Measurements from ENCODE around the gene INPP5A.
"Not testable (repeated sequence)": the region's sequence is repeated elsewhere in the genome, so short reads cannot be mapped to it uniquely, and the experiment has no call there.

Gene INPP5A

GRCh38 chr10:132765435-132765834 is 227.8 kb downstream of the INPP5A start:
- Histone ChIP-seq H3K79me2 (ENCODE audit: control insufficient read depth, insufficient read depth, low read length) (no peaks in the 10 kb centered on the region), H3K9ac (ENCODE audit: low read length) (no peak overlapping the region), H3K27ac (ENCODE audit: low read depth, low read length) (no peak overlapping the region), H3K4me3 (ENCODE audit: low read length) (no peak overlapping the region), H3K27me3 (ENCODE audit: insufficient read depth, low read length, poor library complexity) (no peaks in the 10 kb centered on the region), H2BK15ac (replicated peaks; ENCODE audit: low read depth) (no peak overlapping the region), H2BK120ac (ENCODE audit: low read depth, low read length) (no peak overlapping the region), H3K18ac (ENCODE audit: low read length) (no peak overlapping the region), H3K4ac (ENCODE audit: low read depth, low read length) (no peak overlapping the region), H2BK5ac (ENCODE audit: low read length) (no peak overlapping the region), H3K36me3 (ENCODE audit: control insufficient read depth, insufficient read depth, low read length) (no peaks in the 10 kb centered on the region), H3K56ac (ENCODE audit: low read length) (no peak overlapping the region), H4K8ac (ENCODE audit: low read depth, low read length) (no peak overlapping the region), H3K4me1 (ENCODE audit: control insufficient read depth, low read depth, low read length) (no peaks in the 10 kb centered on the region), H4K5ac (ENCODE audit: low read length) (no peak overlapping the region), H3K79me1 (ENCODE audit: low read length) (no peaks in the 10 kb centered on the region), H3K4me2 (ENCODE audit: low read length) (no peak overlapping the region), H3K23ac (ENCODE audit: low read length) (no peak overlapping the region), H2AK5ac (ENCODE audit: low read length) (no peak overlapping the region)
- no peak for DNase-seq
- WGBS (ENCODE audit: extremely low coverage, insufficient coverage, low lambda C conversion rate) = no CpG with 5 or more reads among the region's 11 CpGs

DNA sequence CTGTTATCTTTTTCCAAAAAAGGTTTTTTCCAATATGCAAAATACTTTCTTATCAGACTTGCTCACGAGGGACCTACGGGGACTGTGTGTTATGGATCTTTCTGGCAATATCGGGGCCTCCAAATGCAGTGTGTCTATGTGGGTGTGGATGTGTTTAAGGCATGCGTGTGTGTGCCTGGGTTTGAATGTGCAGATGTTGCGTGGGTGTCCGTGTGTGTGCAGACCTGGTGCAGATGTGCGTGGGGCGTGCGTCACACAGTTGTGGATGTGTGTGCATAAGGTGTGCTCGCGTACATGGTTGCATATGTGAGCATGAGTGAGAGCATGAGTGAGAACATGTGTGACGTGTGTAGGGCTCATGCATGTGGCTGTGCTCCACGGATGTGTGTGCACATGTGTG is 228.7 kb downstream of the INPP5A start:
- no peak overlapping the region for H2BK15ac ChIP-seq (replicated peaks; ENCODE audit: low read depth)
- no peak overlapping the region for H3K56ac ChIP-seq (ENCODE audit: low read length)
- H4K5ac ChIP-seq (ENCODE audit: low read length) = no peak overlapping the region
- no peak overlapping the region for H2BK120ac ChIP-seq (ENCODE audit: low read depth, low read length)
- no peak overlapping the region for H3K27ac ChIP-seq (ENCODE audit: low read depth, low read length)
- DNase-seq = no peak
- H2BK5ac ChIP-seq (ENCODE audit: low read length) = no peak overlapping the region
- H2AK5ac ChIP-seq (ENCODE audit: low read length) = no peak overlapping the region
- no peaks in the 10 kb centered on the region for H3K4me1 ChIP-seq (ENCODE audit: control insufficient read depth, low read depth, low read length)
- no peak overlapping the region for H3K18ac ChIP-seq (ENCODE audit: low read length)
- no peak overlapping the region for H4K8ac ChIP-seq (ENCODE audit: low read depth, low read length)
- no CpG with 5 or more reads among the region's 13 CpGs for WGBS (ENCODE audit: extremely low coverage, insufficient coverage, low lambda C conversion rate)
- no peaks in the 10 kb centered on the region for H3K27me3 ChIP-seq (ENCODE audit: insufficient read depth, low read length, poor library complexity)
- no peaks in the 10 kb centered on the region for H3K79me2 ChIP-seq (ENCODE audit: control insufficient read depth, insufficient read depth, low read length)
- no peaks in the 10 kb centered on the region for H3K79me1 ChIP-seq (ENCODE audit: low read length)
- no peak overlapping the region for H3K4me2 ChIP-seq (ENCODE audit: low read length)
- H3K23ac ChIP-seq (ENCODE audit: low read length) = no peak overlapping the region
- no peaks in the 10 kb centered on the region for H3K36me3 ChIP-seq (ENCODE audit: control insufficient read depth, insufficient read depth, low read length)
- H3K4me3 ChIP-seq (ENCODE audit: low read length) = no peak overlapping the region
- no peak overlapping the region for H3K4ac ChIP-seq (ENCODE audit: low read depth, low read length)
- no peak overlapping the region for H3K9ac ChIP-seq (ENCODE audit: low read length)

- H3K36me3 ChIP-seq (ENCODE audit: control insufficient read depth, insufficient read depth, low read length) = no peaks in the 10 kb centered on the region
- H3K9ac ChIP-seq (ENCODE audit: low read length) = no peak overlapping the region
- H4K8ac ChIP-seq (ENCODE audit: low read depth, low read length) = no peak overlapping the region
- no peak overlapping the region for H2AK5ac ChIP-seq (ENCODE audit: low read length)
- H3K4me2 ChIP-seq (ENCODE audit: low read length) = no peak overlapping the region
- no peak overlapping the region for H3K27ac ChIP-seq (ENCODE audit: low read depth, low read length)
- no peak overlapping the region for H2BK5ac ChIP-seq (ENCODE audit: low read length)
- no peak overlapping the region for H3K18ac ChIP-seq (ENCODE audit: low read length)
- no CpG with 5 or more reads among the region's 41 CpGs for WGBS (ENCODE audit: extremely low coverage, insufficient coverage, low lambda C conversion rate)
- H4K5ac ChIP-seq (ENCODE audit: low read length) = no peak overlapping the region
- H3K56ac ChIP-seq (ENCODE audit: low read length) = no peak overlapping the region
- no peak overlapping the region for H3K4ac ChIP-seq (ENCODE audit: low read depth, low read length)
- H3K4me1 ChIP-seq (ENCODE audit: control insufficient read depth, low read depth, low read length) = no peaks in the 10 kb centered on the region
- no peak overlapping the region for H3K4me3 ChIP-seq (ENCODE audit: low read length)
- no peak overlapping the region for H2BK15ac ChIP-seq (replicated peaks; ENCODE audit: low read depth)
- H2BK120ac ChIP-seq (ENCODE audit: low read depth, low read length) = no peak overlapping the region
- no peak for DNase-seq
- H3K23ac ChIP-seq (ENCODE audit: low read length) = no peak overlapping the region
- no peaks in the 10 kb centered on the region for H3K79me2 ChIP-seq (ENCODE audit: control insufficient read depth, insufficient read depth, low read length)
- no peaks in the 10 kb centered on the region for H3K79me1 ChIP-seq (ENCODE audit: low read length)
- H3K27me3 ChIP-seq (ENCODE audit: insufficient read depth, low read length, poor library complexity) = no peaks in the 10 kb centered on the region
These were observed 231.0 kb downstream of the INPP5A start for GRCh38 chr10:132768346-132769248.

DNA sequence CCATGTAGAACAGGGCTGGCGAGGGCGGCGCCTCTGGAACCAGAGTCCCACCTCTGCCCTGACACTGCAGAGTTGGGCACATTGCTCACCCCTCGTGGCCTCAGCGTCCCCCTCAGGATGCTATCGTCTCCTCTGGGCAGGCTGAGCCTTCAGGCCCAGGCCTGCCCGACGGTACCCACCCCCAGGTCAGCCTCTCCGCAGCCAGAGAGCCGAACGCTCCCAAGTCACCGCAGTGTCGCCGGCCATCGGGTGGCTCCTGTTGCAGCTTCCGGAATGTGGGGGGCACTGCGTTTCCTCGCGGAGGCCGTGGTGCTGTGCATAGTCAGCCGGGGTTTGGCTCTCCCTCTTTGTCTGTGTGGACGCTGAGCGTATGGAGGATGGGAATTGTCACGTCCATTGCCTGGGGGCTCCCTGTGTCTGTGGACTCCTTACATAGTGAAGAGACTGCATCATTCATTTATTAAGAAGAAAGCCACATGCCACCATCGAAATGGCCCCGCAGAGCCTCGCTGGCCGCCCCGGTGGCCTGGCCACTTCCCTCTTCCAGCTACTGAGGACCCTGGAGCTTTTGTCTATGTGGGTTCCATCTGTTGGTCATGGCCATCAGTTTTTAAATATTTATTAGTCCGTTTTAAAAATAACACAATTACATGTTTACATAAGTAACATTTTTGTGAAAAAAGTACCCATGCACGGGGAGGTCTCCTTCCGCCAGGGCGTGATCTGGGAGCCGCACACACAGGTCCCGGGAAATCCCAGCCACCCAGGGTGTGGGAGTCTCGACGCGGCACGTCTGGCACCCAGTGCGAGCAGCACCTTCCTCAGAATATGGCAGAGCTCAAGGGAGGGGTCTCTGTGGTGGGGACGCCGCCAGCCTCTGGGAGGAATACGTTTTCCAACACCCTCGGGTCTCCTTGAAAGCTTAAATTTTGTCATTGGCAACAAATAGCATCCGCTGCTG is 232.8 kb downstream of the INPP5A start:
- no peaks in the 10 kb centered on the region for H3K36me3 ChIP-seq (ENCODE audit: control insufficient read depth, insufficient read depth, low read length)
- WGBS (ENCODE audit: extremely low coverage, insufficient coverage, low lambda C conversion rate) = no CpG with 5 or more reads among the region's 45 CpGs
- H3K4me3 ChIP-seq (ENCODE audit: low read length) = no peak overlapping the region
- H3K4ac ChIP-seq (ENCODE audit: low read depth, low read length) = no peak overlapping the region
- no peak for DNase-seq
- H3K27me3 ChIP-seq (ENCODE audit: insufficient read depth, low read length, poor library complexity) = no peaks in the 10 kb centered on the region
- no peak overlapping the region for H3K27ac ChIP-seq (ENCODE audit: low read depth, low read length)
- H3K79me2 ChIP-seq (ENCODE audit: control insufficient read depth, insufficient read depth, low read length) = no peaks in the 10 kb centered on the region
- no peak overlapping the region for H4K8ac ChIP-seq (ENCODE audit: low read depth, low read length)
- no peak overlapping the region for H2BK15ac ChIP-seq (replicated peaks; ENCODE audit: low read depth)
- no peak overlapping the region for H3K9ac ChIP-seq (ENCODE audit: low read length)
- H3K18ac ChIP-seq (ENCODE audit: low read length) = no peak overlapping the region
- H3K4me2 ChIP-seq (ENCODE audit: low read length) = no peak overlapping the region
- H3K56ac ChIP-seq (ENCODE audit: low read length) = no peak overlapping the region
- no peak overlapping the region for H2AK5ac ChIP-seq (ENCODE audit: low read length)
- H2BK120ac ChIP-seq (ENCODE audit: low read depth, low read length) = no peak overlapping the region
- no peaks in the 10 kb centered on the region for H3K4me1 ChIP-seq (ENCODE audit: control insufficient read depth, low read depth, low read length)
- no peak overlapping the region for H2BK5ac ChIP-seq (ENCODE audit: low read length)
- no peak overlapping the region for H4K5ac ChIP-seq (ENCODE audit: low read length)
- H3K79me1 ChIP-seq (ENCODE audit: low read length) = no peaks in the 10 kb centered on the region
- no peak overlapping the region for H3K23ac ChIP-seq (ENCODE audit: low read length)

- H2AK5ac ChIP-seq (ENCODE audit: low read length); H3K9ac ChIP-seq (ENCODE audit: low read length); H3K18ac ChIP-seq (ENCODE audit: low read length); H4K8ac ChIP-seq (ENCODE audit: low read depth, low read length); H3K27me3 ChIP-seq (ENCODE audit: insufficient read depth, low read length, poor library complexity); H4K5ac ChIP-seq (ENCODE audit: low read length); H2BK15ac ChIP-seq (replicated peaks; ENCODE audit: low read depth); H3K4me1 ChIP-seq (ENCODE audit: control insufficient read depth, low read depth, low read length); H3K79me1 ChIP-seq (ENCODE audit: low read length); DNase-seq; H3K79me2 ChIP-seq (ENCODE audit: control insufficient read depth, insufficient read depth, low read length); H3K27ac ChIP-seq (ENCODE audit: low read depth, low read length); H2BK120ac ChIP-seq (ENCODE audit: low read depth, low read length); H3K4me3 ChIP-seq (ENCODE audit: low read length); H3K56ac ChIP-seq (ENCODE audit: low read length); H2BK5ac ChIP-seq (ENCODE audit: low read length); H3K23ac ChIP-seq (ENCODE audit: low read length); H3K36me3 ChIP-seq (ENCODE audit: control insufficient read depth, insufficient read depth, low read length); H3K4ac ChIP-seq (ENCODE audit: low read depth, low read length); H3K4me2 ChIP-seq (ENCODE audit: low read length): not testable (repeated sequence)
- no CpG with 5 or more reads among the region's 25 CpGs for WGBS (ENCODE audit: extremely low coverage, insufficient coverage, low lambda C conversion rate)
These were observed 235.2 kb downstream of the INPP5A start for GRCh38 chr10:132772816-132773215.

Data from mesendoderm (in vitro differentiated cells).